GM21390 (cell line): Measurements from ENCODE around the gene IGSF9.
"Not testable (repeated sequence)": the region's sequence is repeated elsewhere in the genome, so short reads cannot be mapped to it uniquely, and the experiment has no call there.

Source experiments
- ATAC-seq: cut with Tn5 transposase; IDR thresholded peaks from one replicate; pipeline ENCODE4 v1.9.1; 2021; ENCODE audit not compliant: unreplicated experiment

The IGSF9 gene

GRCh38 chr1:159900086-159900680, 45.2 kb downstream of the IGSF9 start, which contains the start of gene CFAP45:
Gene CFAP45, minus strand, starts transcription at chr1:159900165. Its CDS starts 67 bp downstream, at chr1:159900098.
- ATAC-seq = no peak

GRCh38 chr1:159899634-159900033, 45.8 kb downstream of the IGSF9 start:
- ATAC-seq = not testable (repeated sequence)

- no peak for ATAC-seq
Measured at GRCh38 chr1:159898527-159898926, 46.9 kb downstream of the IGSF9 start.

- ATAC-seq = no peak
Measured at GRCh38 chr1:159897962-159898361, 47.5 kb downstream of the IGSF9 start.

- no peak for ATAC-seq
Measured at GRCh38 chr1:159896546-159896930, 48.9 kb downstream of the IGSF9 start.

GRCh38 chr1:159895836-159896545, 49.4 kb downstream of the IGSF9 start:
- no peak for ATAC-seq

GRCh38 chr1:159895286-159895685, 50.1 kb downstream of the IGSF9 start:
- no peak for ATAC-seq

- no peak for ATAC-seq
Measured at GRCh38 chr1:159892944-159893343, 52.5 kb downstream of the IGSF9 start.

GRCh38 chr1:159891275-159892157, 53.9 kb downstream of the IGSF9 start:
- ATAC-seq = no peak

GRCh38 chr1:159890390-159890789, 55.0 kb downstream of the IGSF9 start:
- ATAC-seq = peak; percentile 1

- peak; percentile 97 for ATAC-seq
Measured at GRCh38 chr1:159889821-159890252, 55.6 kb downstream of the IGSF9 start.

GRCh38 chr1:159889202-159889601, 56.2 kb downstream of the IGSF9 start:
- ATAC-seq = no peak

- no peak for ATAC-seq
Measured at GRCh38 chr1:159884296-159884695, 61.1 kb downstream of the IGSF9 start.

GRCh38 chr1:159883134-159883533, 62.3 kb downstream of the IGSF9 start:
- no peak for ATAC-seq

- ATAC-seq = no peak
Measured at GRCh38 chr1:159882527-159882862, 62.9 kb downstream of the IGSF9 start.

- no peak for ATAC-seq
Measured at GRCh38 chr1:159881622-159882526, 63.5 kb downstream of the IGSF9 start.

- no peak for ATAC-seq
Measured at GRCh38 chr1:159880430-159880829, 65.0 kb downstream of the IGSF9 start.

GRCh38 chr1:159879977-159880376, 65.4 kb downstream of the IGSF9 start:
- ATAC-seq = no peak

GRCh38 chr1:159879136-159879535, 66.3 kb downstream of the IGSF9 start:
- no peak for ATAC-seq

- ATAC-seq = no peak
Measured at GRCh38 chr1:159877695-159878444, 67.5 kb downstream of the IGSF9 start.
